Neural cell (in vitro differentiated cells): Measurements from ENCODE around the gene MAN2A2. TPM values are rescaled to one million over a fixed set of nuclear protein-coding genes. Genes with fewer than 3 reads are reported as not detected.

ENCODE experiments used
- H2AFZ ChIP-seq: fragments of 200-600, 300-800 bp; sonication (generic), shearing (Covaris generic); 2 replicates; pipeline ENCODE4 v1.6.0; 2014; ENCODE audit warnings: low read depth, mild to moderate bottlenecking, antibody characterized with exemption, low read length, moderate library complexity
- H3F3A ChIP-seq: fragments of 200-600 bp; shearing (Covaris generic); 2 replicates; pipeline ENCODE4 v1.6.1; 2016; ENCODE audit warnings: mild to moderate bottlenecking, moderate library complexity, mixed read lengths, antibody characterized with exemption, low read length; ENCODE audit not compliant: insufficient read depth, poor library complexity, severe bottlenecking
- H3K27ac ChIP-seq: fragments of 200-600, 300-800 bp; sonication (generic), shearing (Covaris generic); 2 replicates; pipeline ENCODE4 v1.5.1; 2014; ENCODE audit warnings: mild to moderate bottlenecking, low read length, moderate library complexity
- H3K27me3 ChIP-seq: fragments of 300-800, 200-600 bp; sonication (generic), shearing (Covaris generic); 2 replicates; pipeline ENCODE4 v1.6.0; 2014; ENCODE audit warnings: mild to moderate bottlenecking, low read depth, low read length, moderate library complexity; ENCODE audit not compliant: insufficient read depth
- H3K36me3 ChIP-seq: fragments of 300-800, 200-600 bp; sonication (generic), shearing (Covaris generic); 2 replicates; pipeline ENCODE4 v1.5.1; 2014; ENCODE audit warnings: mild to moderate bottlenecking, antibody characterized with exemption, low read length, moderate library complexity; ENCODE audit not compliant: insufficient read depth
- H3K4me2 ChIP-seq: fragments of 300-800, 200-600 bp; sonication (generic), shearing (Covaris generic); 2 replicates; pipeline ENCODE4 v1.6.0; 2014; ENCODE audit warnings: mild to moderate bottlenecking, low read length
- H3K4me3 ChIP-seq: fragments of 300-800, 200-600 bp; sonication (generic), shearing (Covaris generic); 2 replicates; pipeline ENCODE4 v1.5.1; 2014; ENCODE audit warnings: mild to moderate bottlenecking, low read length, moderate library complexity
- H3K79me2 ChIP-seq: fragments of 200-600 bp; shearing (Covaris generic); replicated peaks from 2 replicates; pipeline ENCODE4 v1.6.0; 2014; ENCODE audit warnings: mild to moderate bottlenecking, low read length, moderate library complexity; ENCODE audit not compliant: insufficient read depth
- H3K9ac ChIP-seq: fragments of 300-800, 200-600 bp; sonication (generic), shearing (Covaris generic); 2 replicates; pipeline ENCODE4 v1.6.1; 2016; ENCODE audit warnings: mild to moderate bottlenecking, low read length, mixed read lengths
- H3K9me2 ChIP-seq: fragments of 200-600 bp; shearing (Covaris generic); 2 replicates; pipeline ENCODE4 v1.6.1; 2016; ENCODE audit warnings: mild to moderate bottlenecking, low read length, mixed read lengths; ENCODE audit not compliant: insufficient read depth
- H3K9me3 ChIP-seq: fragments of 200-600, 300-800 bp; sonication (generic), shearing (Covaris generic); 2 replicates; pipeline ENCODE4 v1.6.1; 2016; ENCODE audit warnings: mild to moderate bottlenecking, mixed run types, low read length, moderate library complexity, mixed read lengths
- H4K20me1 ChIP-seq: fragments of 200-600 bp; shearing (Covaris generic); 2 replicates; pipeline ENCODE4 v1.6.1; 2016; ENCODE audit warnings: mild to moderate bottlenecking, mixed run types; ENCODE audit not compliant: insufficient read depth
- EP300 ChIP-seq: fragments of 450-650 bp; conservative IDR thresholded peaks from 2 replicates; pipeline ENCODE4 v1.6.1; 2014; ENCODE audit warnings: antibody characterized with exemption, mild to moderate bottlenecking, moderate library complexity; ENCODE audit not compliant: poor library complexity, severe bottlenecking
- EZH2 ChIP-seq: fragments of 200-600, 300-800 bp; shearing (Covaris generic), sonication (generic); IDR thresholded peaks from 2 replicates; pipeline ENCODE4 v1.6.1; 2014; ENCODE audit warnings: antibody characterized with exemption, low read length, borderline replicate concordance, mild to moderate bottlenecking; ENCODE audit not compliant: insufficient read depth, poor library complexity, severe bottlenecking
- MXI1 ChIP-seq: fragments of 450-650 bp; conservative IDR thresholded peaks from 2 replicates; pipeline ENCODE4 v1.6.1; 2014; ENCODE audit warnings: antibody characterized with exemption, mild to moderate bottlenecking; ENCODE audit not compliant: poor library complexity, severe bottlenecking
- POLR2AphosphoS5 ChIP-seq: IDR thresholded peaks from 2 replicates; pipeline ENCODE4 v1.6.1; 2012
- RAD21 ChIP-seq: fragments of 450-650 bp; conservative IDR thresholded peaks from 2 replicates; pipeline ENCODE4 v1.6.1; 2014; ENCODE audit warnings: antibody characterized with exemption, mild to moderate bottlenecking, moderate library complexity
- SMC3 ChIP-seq: fragments of 450-650 bp; conservative IDR thresholded peaks from 2 replicates; pipeline ENCODE4 v1.6.1; 2014; ENCODE audit warnings: antibody characterized with exemption, mild to moderate bottlenecking, moderate library complexity; ENCODE audit not compliant: poor library complexity
- TAF1 ChIP-seq: IDR thresholded peaks from 2 replicates; pipeline ENCODE4 v1.6.1; 2012; ENCODE audit warnings: low read depth
- polyA plus RNA-seq: library from polyadenylated mRNA; depleted of rRNA; stranded (reverse); fragments of >200 nt; gene quantifications from 2 replicates; pipeline ENCODE4 v1.2.3, GENCODE V29; 2014
- TF ChIP-seq, protein P1 (sequence below): fragments of 450-650 bp; IDR thresholded peaks from 2 replicates; pipeline ENCODE4 v1.5.1; 2014; ENCODE audit warnings: antibody characterized with exemption, mild to moderate bottlenecking, moderate library complexity; ENCODE audit not compliant: poor library complexity, severe bottlenecking
- TF ChIP-seq, protein P2 (sequence below): IDR thresholded peaks from 2 replicates; pipeline ENCODE4 v1.6.1; 2012; ENCODE audit warnings: borderline replicate concordance

MAN2A2 gene
- polyA plus RNA-seq, 1 donor from 2014 or later: 59.8 TPM

DNA sequence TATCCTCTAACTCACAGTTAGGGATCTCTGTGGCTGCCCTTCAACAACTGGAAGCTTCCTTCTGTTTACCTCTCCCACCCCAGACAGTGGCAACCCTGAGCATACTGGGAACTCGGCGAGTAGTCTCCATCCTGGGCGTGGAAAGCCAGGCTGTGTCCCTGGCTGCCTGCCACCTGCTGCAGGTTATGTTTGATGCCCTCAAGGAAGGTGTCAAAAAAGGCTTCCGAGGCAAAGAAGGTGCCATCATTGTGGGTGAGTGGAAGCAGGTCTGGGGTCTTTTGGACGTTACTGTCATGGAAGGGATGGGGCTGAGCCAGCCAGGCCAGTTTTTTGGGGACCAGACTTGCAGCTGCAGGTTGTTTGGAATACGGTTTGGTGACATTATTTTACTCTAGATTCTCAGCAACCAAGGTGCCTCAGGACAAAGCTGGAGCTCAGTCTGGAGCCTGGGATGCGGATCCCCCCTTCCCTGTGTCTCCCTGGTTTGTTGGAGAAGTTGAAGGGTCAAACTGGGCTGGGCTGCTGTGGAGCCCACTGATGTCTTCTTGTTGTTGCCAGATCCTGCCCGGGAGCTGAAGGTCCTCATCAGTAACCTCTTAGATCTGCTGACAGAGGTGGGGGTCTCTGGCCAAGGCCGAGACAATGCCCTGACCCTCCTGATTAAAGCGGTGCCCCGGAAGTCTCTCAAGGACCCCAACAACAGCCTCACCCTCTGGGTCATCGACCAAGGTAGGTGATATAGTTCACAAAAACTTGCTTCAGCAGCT, 39.4 kb downstream of the MAN2A2 start:
- H2AFZ ChIP-seq: no peak overlapping the region
- TF ChIP-seq SMC3 (no peak), TAF1 (no peak), POLR2AphosphoS5 (no peak), MXI1 (no peak), EZH2 (no peak), RAD21 (no peak), EP300 (no peak)
- TF ChIP-seq, protein P1, sequence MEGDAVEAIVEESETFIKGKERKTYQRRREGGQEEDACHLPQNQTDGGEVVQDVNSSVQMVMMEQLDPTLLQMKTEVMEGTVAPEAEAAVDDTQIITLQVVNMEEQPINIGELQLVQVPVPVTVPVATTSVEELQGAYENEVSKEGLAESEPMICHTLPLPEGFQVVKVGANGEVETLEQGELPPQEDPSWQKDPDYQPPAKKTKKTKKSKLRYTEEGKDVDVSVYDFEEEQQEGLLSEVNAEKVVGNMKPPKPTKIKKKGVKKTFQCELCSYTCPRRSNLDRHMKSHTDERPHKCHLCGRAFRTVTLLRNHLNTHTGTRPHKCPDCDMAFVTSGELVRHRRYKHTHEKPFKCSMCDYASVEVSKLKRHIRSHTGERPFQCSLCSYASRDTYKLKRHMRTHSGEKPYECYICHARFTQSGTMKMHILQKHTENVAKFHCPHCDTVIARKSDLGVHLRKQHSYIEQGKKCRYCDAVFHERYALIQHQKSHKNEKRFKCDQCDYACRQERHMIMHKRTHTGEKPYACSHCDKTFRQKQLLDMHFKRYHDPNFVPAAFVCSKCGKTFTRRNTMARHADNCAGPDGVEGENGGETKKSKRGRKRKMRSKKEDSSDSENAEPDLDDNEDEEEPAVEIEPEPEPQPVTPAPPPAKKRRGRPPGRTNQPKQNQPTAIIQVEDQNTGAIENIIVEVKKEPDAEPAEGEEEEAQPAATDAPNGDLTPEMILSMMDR: no peak
- TF ChIP-seq, protein P2, sequence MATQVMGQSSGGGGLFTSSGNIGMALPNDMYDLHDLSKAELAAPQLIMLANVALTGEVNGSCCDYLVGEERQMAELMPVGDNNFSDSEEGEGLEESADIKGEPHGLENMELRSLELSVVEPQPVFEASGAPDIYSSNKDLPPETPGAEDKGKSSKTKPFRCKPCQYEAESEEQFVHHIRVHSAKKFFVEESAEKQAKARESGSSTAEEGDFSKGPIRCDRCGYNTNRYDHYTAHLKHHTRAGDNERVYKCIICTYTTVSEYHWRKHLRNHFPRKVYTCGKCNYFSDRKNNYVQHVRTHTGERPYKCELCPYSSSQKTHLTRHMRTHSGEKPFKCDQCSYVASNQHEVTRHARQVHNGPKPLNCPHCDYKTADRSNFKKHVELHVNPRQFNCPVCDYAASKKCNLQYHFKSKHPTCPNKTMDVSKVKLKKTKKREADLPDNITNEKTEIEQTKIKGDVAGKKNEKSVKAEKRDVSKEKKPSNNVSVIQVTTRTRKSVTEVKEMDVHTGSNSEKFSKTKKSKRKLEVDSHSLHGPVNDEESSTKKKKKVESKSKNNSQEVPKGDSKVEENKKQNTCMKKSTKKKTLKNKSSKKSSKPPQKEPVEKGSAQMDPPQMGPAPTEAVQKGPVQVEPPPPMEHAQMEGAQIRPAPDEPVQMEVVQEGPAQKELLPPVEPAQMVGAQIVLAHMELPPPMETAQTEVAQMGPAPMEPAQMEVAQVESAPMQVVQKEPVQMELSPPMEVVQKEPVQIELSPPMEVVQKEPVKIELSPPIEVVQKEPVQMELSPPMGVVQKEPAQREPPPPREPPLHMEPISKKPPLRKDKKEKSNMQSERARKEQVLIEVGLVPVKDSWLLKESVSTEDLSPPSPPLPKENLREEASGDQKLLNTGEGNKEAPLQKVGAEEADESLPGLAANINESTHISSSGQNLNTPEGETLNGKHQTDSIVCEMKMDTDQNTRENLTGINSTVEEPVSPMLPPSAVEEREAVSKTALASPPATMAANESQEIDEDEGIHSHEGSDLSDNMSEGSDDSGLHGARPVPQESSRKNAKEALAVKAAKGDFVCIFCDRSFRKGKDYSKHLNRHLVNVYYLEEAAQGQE: no peak
- H3K36me3 ChIP-seq: peaks cover 13% of the 10 kb centered on the region
- no peak overlapping the region for H3K4me2 ChIP-seq
- no peaks in the 10 kb centered on the region for H3K79me2 ChIP-seq
- no peaks in the 10 kb centered on the region for H3F3A ChIP-seq
- H3K9me2 ChIP-seq: no peaks in the 10 kb centered on the region
- H3K9me3 ChIP-seq: no peaks in the 10 kb centered on the region
- no peak overlapping the region for H3K9ac ChIP-seq
- H3K4me3 ChIP-seq: no peak overlapping the region
- no peaks in the 10 kb centered on the region for H4K20me1 ChIP-seq
- H3K27ac ChIP-seq: no peak overlapping the region
- H3K27me3 ChIP-seq: no peaks in the 10 kb centered on the region

DNA sequence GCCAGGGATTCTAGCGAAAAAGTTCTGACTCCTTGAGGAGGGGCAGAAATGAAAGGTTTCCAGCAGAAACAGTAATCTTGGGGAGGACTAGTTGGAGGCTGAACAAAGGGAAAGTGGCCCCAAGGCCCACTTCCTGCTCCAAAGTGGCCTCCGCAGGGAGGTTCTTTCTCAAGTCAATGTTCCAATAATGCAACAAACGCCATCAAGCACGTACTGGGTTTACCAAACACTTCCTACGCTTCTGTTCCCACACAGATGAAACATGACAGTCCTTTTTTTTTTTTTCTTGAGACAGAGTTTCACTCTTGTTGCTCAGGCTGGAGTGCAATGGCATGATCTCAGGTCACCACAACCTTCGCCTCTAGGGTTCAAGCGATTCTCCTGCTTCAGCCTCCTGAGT, 42.0 kb downstream of the MAN2A2 start:
- no peak for TF ChIP-seq EZH2
- TF ChIP-seq MXI1: no peak
- TF ChIP-seq, protein P1: no peak
- TF ChIP-seq EP300: no peak
- TF ChIP-seq POLR2AphosphoS5: no peak
- no peak for TF ChIP-seq TAF1
- TF ChIP-seq, protein P2: no peak
- TF ChIP-seq SMC3: no peak
- no peak for TF ChIP-seq RAD21
- Histone ChIP-seq H3K9ac (no peak overlapping the region), H3K27me3 (no peaks in the 10 kb centered on the region), H3K27ac (no peak overlapping the region), H2AFZ (no peak overlapping the region), H3K4me2 (no peak overlapping the region), H4K20me1 (no peaks in the 10 kb centered on the region), H3K9me2 (no peaks in the 10 kb centered on the region), H3K79me2 (no peaks in the 10 kb centered on the region), H3K36me3 (peaks cover 13% of the 10 kb centered on the region), H3K4me3 (no peak overlapping the region), H3K9me3 (no peaks in the 10 kb centered on the region), H3F3A (no peaks in the 10 kb centered on the region)
